ENCODE data around the gene ADARB1. TPM values are rescaled to one million over a fixed set of nuclear protein-coding genes. Genes with fewer than 3 reads are reported as not detected.

ADARB1 gene
- total RNA-seq, 4 donors from 2014 or later: 107 to 231 (median 201) TPM

- no peak for TF ChIP-seq POLR2AphosphoS5 (IDR thresholded peaks at IDR 0.05)
- TF ChIP-seq EP300 (IDR thresholded peaks at IDR 0.05): no peak
- Histone ChIP-seq H3K4me3 (no peak overlapping the region), H3K4me1 (no peaks in the 10 kb centered on the region), H3K27ac (replicated peaks in 1 of 4) (no peak overlapping the region), H3K9me3 (no peaks in the 10 kb centered on the region), H3K36me3 (peaks cover 71 to 89% (median 74%) of the 10 kb centered on the region in 4 donors), H3K27me3 (no peaks in the 10 kb centered on the region)
- intact Hi-C loops (cut with DNase I): no loop called here
- peak; percentile 57 for DNase-seq (ENCODE audit: extremely low spot score)
- WGBS: 93% methylated on average over 11 of the region's 11 CpGs
Measured at GRCh38 chr21:45178971-45179370, 104.6 kb downstream of the ADARB1 start.

GRCh38 chr21:45179568-45180245 lies 105.3 kb downstream of the ADARB1 start:
- peaks cover 78 to 92% (median 81%) of the 10 kb centered on the region in 4 donors for H3K36me3 ChIP-seq
- intact Hi-C loops (cut with DNase I): no loop called here
- DNase-seq (ENCODE audit: extremely low spot score): peak; percentile 55
- no peaks in the 10 kb centered on the region for H3K4me1 ChIP-seq
- no peaks in the 10 kb centered on the region for H3K9me3 ChIP-seq
- no peak overlapping the region for H3K27ac ChIP-seq (replicated peaks in 1 of 4)
- no peak for TF ChIP-seq POLR2AphosphoS5 (IDR thresholded peaks at IDR 0.05)
- no peak for TF ChIP-seq EP300 (IDR thresholded peaks at IDR 0.05)
- TF ChIP-seq CTCF (IDR thresholded peaks at IDR 0.05): no peak
- TF ChIP-seq POLR2A (IDR thresholded peaks at IDR 0.05; ENCODE audit: low read depth): no peak
- H3K4me3 ChIP-seq: no peak overlapping the region
- 94% methylated on average over 20 of the region's 20 CpGs for WGBS
- H3K27me3 ChIP-seq: no peaks in the 10 kb centered on the region

- intact Hi-C loops (cut with DNase I): no loop called here
- Histone ChIP-seq H3K36me3 (peaks cover 84 to 97% (median 86%) of the 10 kb centered on the region in 4 donors), H3K27me3 (no peaks in the 10 kb centered on the region), H3K9me3 (no peaks in the 10 kb centered on the region), H3K4me1 (no peaks in the 10 kb centered on the region), H3K4me3 (no peak overlapping the region), H3K27ac (replicated peaks in 1 of 4) (no peak overlapping the region)
- TF ChIP-seq CTCF (IDR thresholded peaks at IDR 0.05) (no peak), POLR2A (IDR thresholded peaks at IDR 0.05; ENCODE audit: low read depth) (no peak), POLR2AphosphoS5 (IDR thresholded peaks at IDR 0.05) (no peak), EP300 (IDR thresholded peaks at IDR 0.05) (no peak)
- 85% methylated on average over 10 of the region's 11 CpGs for WGBS
- no peak for DNase-seq (ENCODE audit: extremely low spot score)
Measured at GRCh38 chr21:45180246-45180599, 105.8 kb downstream of the ADARB1 start.

GRCh38 chr21:45182958-45183357 lies 108.6 kb downstream of the ADARB1 start:
- intact Hi-C loops (cut with DNase I): no loop called here
- Histone ChIP-seq H3K36me3 (peaks cover 84 to 100% (median 92%) of the 10 kb centered on the region in 4 donors), H3K27me3 (no peaks in the 10 kb centered on the region), H3K4me3 (no peak overlapping the region), H3K27ac (replicated peaks in 1 of 4) (no peak overlapping the region), H3K9me3 (peaks cover 8 to 17% (median 17%) of the 10 kb centered on the region in 4 donors), H3K4me1 (no peaks in the 10 kb centered on the region)
- 74% methylated on average over 1 of the region's 1 CpG for WGBS
- TF ChIP-seq EP300 (IDR thresholded peaks at IDR 0.05) (no peak), CTCF (IDR thresholded peaks at IDR 0.05) (no peak), POLR2AphosphoS5 (IDR thresholded peaks at IDR 0.05) (no peak), POLR2A (IDR thresholded peaks at IDR 0.05; ENCODE audit: low read depth) (no peak)
- no peak for DNase-seq (ENCODE audit: extremely low spot score)

- TF ChIP-seq POLR2AphosphoS5 (IDR thresholded peaks at IDR 0.05) (no peak), POLR2A (IDR thresholded peaks at IDR 0.05; ENCODE audit: low read depth) (no peak), EP300 (IDR thresholded peaks at IDR 0.05) (no peak), CTCF (IDR thresholded peaks at IDR 0.05) (no peak)
- no peak for DNase-seq (ENCODE audit: extremely low spot score)
- H3K27ac ChIP-seq (replicated peaks in 1 of 4): no peak overlapping the region
- no peak overlapping the region for H3K4me3 ChIP-seq
- peaks cover 85 to 99% (median 92%) of the 10 kb centered on the region in 4 donors for H3K36me3 ChIP-seq
- intact Hi-C loops (cut with DNase I): no loop called here
- H3K9me3 ChIP-seq: peaks cover 8 to 23% (median 22%) of the 10 kb centered on the region in 4 donors
- H3K4me1 ChIP-seq: no peaks in the 10 kb centered on the region
- no peaks in the 10 kb centered on the region for H3K27me3 ChIP-seq
- 54% methylated on average over 2 of the region's 2 CpGs for WGBS
Measured at GRCh38 chr21:45183852-45184251, 109.5 kb downstream of the ADARB1 start.
